Mesothelial cell of epicardium (in vitro differentiated cells): ENCODE measurements around the gene PHACTR2. TPM values are rescaled to one million over a fixed set of nuclear protein-coding genes. Genes with fewer than 3 reads are reported as not detected.

ENCODE experiments used
- DNase-seq, 2 experiments: peaks; one replicate each; pipeline ENCODE4 v3.0.0; 2021; ENCODE audit warnings: low spot score in 2 of 2; ENCODE audit not compliant: unreplicated experiment in 2 of 2
- H3K27ac Mint-ChIP-seq: 2 replicates; pipeline ENCODE4 v1.8.0; 2021; ENCODE audit warnings: mixed read lengths
- H3K27me3 Mint-ChIP-seq: 2 replicates; pipeline ENCODE4 v1.8.0; 2021; ENCODE audit warnings: low read depth, mixed read lengths
- H3K36me3 Mint-ChIP-seq: 2 replicates; pipeline ENCODE4 v1.8.0; 2021; ENCODE audit warnings: mixed read lengths
- H3K4me1 Mint-ChIP-seq: 2 replicates; pipeline ENCODE4 v1.8.0; 2021; ENCODE audit warnings: mixed read lengths
- H3K4me3 Mint-ChIP-seq: 2 replicates; pipeline ENCODE4 v1.8.0; 2021; ENCODE audit warnings: mild to moderate bottlenecking, moderate library complexity, mixed read lengths
- H3K9me3 Mint-ChIP-seq: 2 replicates; pipeline ENCODE4 v1.8.0; 2021; ENCODE audit warnings: mixed read lengths
- total RNA-seq: library from RNA; stranded (reverse); gene quantifications from 3 replicates; pipeline ENCODE4 v1.2.1, GENCODE V29; 2021
- TF ChIP-seq, protein P1 (sequence below): fragments of 200-600 bp; sonication (generic); IDR thresholded peaks from one replicate; pipeline ENCODE4 v1.5.0; 2021; ENCODE audit warnings: antibody characterized with exemption; ENCODE audit not compliant: unreplicated experiment

Gene PHACTR2
- total RNA-seq, 1 donor from 2014 or later, result 124 TPM

DNA sequence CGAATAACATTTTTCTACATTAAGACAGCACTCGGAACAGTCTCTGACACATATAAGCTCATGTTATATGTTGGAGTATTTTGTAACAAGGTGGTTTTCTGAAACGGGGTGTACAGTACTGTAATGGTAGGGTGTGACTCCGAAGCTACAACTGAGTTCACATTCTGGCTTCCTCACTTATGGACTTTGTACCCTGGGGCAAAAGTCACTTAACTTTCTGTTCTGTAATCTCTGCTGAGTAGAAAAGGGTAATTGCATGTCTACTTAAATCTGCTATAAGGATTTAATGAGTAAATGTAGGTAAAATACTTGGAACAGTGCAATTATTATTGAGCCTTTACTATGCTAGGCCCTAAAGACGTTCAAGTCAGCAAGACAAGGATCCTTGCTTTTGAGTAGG is 160.6 kb downstream of the PHACTR2 start:
- H3K27me3 Mint-ChIP-seq, result no peaks in the 10 kb centered on the region
- H3K4me3 Mint-ChIP-seq, result no peak overlapping the region
- DNase-seq, result no peak
- TF ChIP-seq, protein P1, sequence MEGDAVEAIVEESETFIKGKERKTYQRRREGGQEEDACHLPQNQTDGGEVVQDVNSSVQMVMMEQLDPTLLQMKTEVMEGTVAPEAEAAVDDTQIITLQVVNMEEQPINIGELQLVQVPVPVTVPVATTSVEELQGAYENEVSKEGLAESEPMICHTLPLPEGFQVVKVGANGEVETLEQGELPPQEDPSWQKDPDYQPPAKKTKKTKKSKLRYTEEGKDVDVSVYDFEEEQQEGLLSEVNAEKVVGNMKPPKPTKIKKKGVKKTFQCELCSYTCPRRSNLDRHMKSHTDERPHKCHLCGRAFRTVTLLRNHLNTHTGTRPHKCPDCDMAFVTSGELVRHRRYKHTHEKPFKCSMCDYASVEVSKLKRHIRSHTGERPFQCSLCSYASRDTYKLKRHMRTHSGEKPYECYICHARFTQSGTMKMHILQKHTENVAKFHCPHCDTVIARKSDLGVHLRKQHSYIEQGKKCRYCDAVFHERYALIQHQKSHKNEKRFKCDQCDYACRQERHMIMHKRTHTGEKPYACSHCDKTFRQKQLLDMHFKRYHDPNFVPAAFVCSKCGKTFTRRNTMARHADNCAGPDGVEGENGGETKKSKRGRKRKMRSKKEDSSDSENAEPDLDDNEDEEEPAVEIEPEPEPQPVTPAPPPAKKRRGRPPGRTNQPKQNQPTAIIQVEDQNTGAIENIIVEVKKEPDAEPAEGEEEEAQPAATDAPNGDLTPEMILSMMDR, result no peak
- no peaks in the 10 kb centered on the region for H3K9me3 Mint-ChIP-seq
- peak overlapping the region; percentile 64 for H3K27ac Mint-ChIP-seq
- H3K4me1 Mint-ChIP-seq, result peaks cover 17% of the 10 kb centered on the region
- no peaks in the 10 kb centered on the region for H3K36me3 Mint-ChIP-seq

DNA sequence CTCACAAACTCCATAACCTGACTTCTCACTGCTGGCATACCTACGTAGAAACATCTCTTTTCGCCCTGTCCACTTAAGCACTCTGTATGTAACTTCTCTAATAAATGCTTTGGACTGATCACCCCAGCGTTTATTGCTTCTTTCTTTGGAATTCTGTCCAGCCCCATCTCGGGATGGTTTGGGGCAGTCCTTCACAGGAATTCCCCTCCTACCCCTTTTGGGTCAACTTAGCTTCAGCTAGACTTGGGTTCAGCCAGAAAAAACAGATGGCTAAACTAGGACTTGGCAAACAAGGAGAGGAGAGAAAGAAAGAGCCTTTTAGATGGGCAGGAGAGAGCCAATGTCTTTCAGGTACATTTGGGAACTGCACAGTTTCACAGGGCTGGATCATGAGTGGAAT is 161.4 kb downstream of the PHACTR2 start:
- TF ChIP-seq, protein P1, result no peak
- peak overlapping the region; percentile 64 for H3K27ac Mint-ChIP-seq
- no peaks in the 10 kb centered on the region for H3K27me3 Mint-ChIP-seq
- no peak overlapping the region for H3K4me3 Mint-ChIP-seq
- peaks cover 24% of the 10 kb centered on the region for H3K4me1 Mint-ChIP-seq
- no peak for DNase-seq
- H3K36me3 Mint-ChIP-seq, result no peaks in the 10 kb centered on the region
- no peaks in the 10 kb centered on the region for H3K9me3 Mint-ChIP-seq

DNA sequence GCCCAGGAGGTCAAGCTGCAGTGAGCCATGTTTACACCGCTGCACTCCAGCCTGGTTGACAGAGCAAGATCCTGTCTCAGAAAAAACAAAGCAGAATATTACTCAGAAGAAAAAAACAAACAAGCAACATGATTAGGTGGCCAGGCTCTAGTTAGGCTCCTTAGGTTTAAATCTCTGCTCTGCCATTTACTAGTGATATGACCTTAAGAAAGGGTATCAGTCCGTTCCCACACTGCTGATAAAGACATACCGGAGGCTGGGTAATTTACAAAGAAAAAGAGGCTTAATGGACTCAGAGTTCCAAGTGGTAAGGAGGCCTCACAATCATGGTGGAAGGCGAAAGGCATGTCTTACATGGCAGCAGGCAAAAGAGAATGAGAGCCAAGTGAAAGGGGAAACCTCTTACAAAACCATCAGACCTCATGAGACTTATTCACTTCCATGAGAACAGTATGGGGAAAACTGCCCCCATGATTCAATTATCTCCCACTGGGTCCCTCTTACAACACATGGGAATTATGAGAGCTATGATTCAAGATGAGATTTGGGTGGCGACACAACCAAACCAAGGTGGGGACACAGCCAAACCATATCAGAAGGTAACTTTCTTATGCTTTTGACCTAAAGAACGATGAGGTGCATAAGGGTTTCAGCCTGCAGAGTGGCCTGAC is 163.0 kb downstream of the PHACTR2 start:
- Mint-ChIP-seq H3K4me3 (no peak overlapping the region), H3K4me1 (peaks cover 26% of the 10 kb centered on the region), H3K9me3 (no peaks in the 10 kb centered on the region), H3K27ac (no peak overlapping the region), H3K27me3 (no peaks in the 10 kb centered on the region), H3K36me3 (peaks cover under 1% of the 10 kb centered on the region)
- no peak for DNase-seq
- TF ChIP-seq, protein P1, result no peak

DNA sequence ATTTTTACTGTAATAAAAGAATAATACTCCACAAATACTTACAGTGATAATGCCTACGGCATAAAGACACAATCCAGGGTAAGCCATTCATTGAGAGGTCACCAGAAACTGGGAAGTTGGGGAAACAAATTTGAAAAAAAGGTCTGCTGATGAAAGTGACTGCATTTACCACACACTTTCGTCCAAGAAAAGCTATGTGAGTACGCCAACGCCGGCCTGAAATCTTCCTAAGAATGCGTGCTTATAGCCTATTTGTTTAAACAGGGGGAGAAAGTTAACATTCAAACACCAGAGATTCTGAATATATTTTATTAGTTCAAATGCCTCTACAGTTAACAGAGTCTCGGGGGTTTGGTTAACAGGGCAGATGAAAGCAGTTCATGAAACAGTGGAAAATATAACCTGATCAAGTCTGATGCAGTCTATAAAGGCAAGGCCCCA is 164.7 kb downstream of the PHACTR2 start:
- Mint-ChIP-seq H3K27me3 (no peaks in the 10 kb centered on the region), H3K27ac (peak overlapping the region; percentile 99), H3K4me3 (peak overlapping the region; percentile 91), H3K4me1 (peaks cover 26% of the 10 kb centered on the region), H3K36me3 (peaks cover 11% of the 10 kb centered on the region), H3K9me3 (no peaks in the 10 kb centered on the region)
- DNase-seq, result no peak
- TF ChIP-seq, protein P1, result no peak

DNA sequence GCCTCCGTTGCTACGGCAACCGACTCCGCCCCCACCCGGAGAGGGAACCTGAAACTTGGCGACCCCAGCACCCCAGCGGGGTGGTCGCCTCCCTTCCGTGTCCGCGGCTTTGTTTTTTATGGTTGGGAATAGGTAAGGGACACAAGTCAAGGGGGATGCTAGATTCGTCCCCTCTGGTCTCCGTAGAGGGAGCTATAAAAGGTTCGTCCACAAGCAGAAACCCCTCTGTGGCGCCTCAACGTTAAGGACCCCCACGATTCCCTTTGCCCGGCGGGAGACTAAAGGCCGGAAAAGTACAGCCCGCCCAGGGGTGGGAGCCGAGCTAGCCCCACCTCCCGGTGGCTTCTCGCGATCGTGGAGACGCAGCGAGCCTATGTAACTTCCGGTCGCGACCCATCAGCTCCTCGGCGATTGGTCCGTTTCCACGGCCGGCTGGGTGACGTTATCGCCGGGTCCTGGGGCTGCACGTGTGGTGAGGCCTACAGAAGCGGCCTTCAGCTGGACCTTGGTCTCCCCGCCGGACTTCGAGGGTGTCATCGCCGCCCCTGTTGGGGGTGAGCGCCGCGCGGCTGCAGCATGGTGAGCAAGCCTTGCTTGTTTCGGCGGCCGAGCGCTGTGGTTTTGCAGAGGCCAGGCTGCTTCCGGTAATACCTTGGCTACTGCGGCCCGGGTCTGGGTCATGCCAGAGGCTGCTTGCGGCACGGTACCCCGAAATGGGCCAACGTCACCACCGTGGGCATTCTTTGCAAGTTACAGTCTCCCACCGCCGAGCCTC is 165.3 kb downstream of the PHACTR2 start, which contains the start of gene LTV1:
LTV1 (plus strand) TSS at position 437 of the 775 bp plus-strand sequence; CDS start at position 577, 140 bp downstream.
- H3K27ac Mint-ChIP-seq, result peak within 1 kb of the TSS; percentile 99
- TF ChIP-seq, protein P1, result no peak
- DNase-seq, result peak; percentile 89 to 96
- H3K4me3 Mint-ChIP-seq, result peak within 1 kb of the TSS; percentile 91
- H3K4me1 Mint-ChIP-seq, result peaks cover 26% of the 10 kb centered on the region
- no peaks in the 10 kb centered on the region for H3K9me3 Mint-ChIP-seq
- H3K36me3 Mint-ChIP-seq, result peaks cover 15% of the 10 kb centered on the region
- H3K27me3 Mint-ChIP-seq, result no peaks in the 10 kb centered on the region
